K562 (cell line): Measurements from ENCODE around the gene GADD45GIP1. TPM values are rescaled to one million over a fixed set of nuclear protein-coding genes. Genes with fewer than 3 reads are reported as not detected.

Source experiments
- ATF3 ChIP-seq, 2 experiments: fragments of 450-650 bp in 1 of 2; sonication (generic) in 1 of 2; formaldehyde crosslinking in 1 of 2; IDR thresholded peaks in 1 of 2; conservative IDR thresholded peaks in 1 of 2; 2 replicates each; pipeline versions ENCODE4 v1.6.1 to v1.8.1; 2016 to 2023; ENCODE audit warnings: mild to moderate bottlenecking in 2 of 2, moderate library complexity in 2 of 2, inconsistent platforms in 1 of 2, missing genetic modification reagents in 1 of 2
- CBFA2T3 ChIP-seq: fragments of 450-650 bp; IDR thresholded peaks from 2 replicates; pipeline ENCODE4 v1.6.1; 2017
- CREM ChIP-seq: IDR thresholded peaks from 2 replicates; pipeline ENCODE4 v1.6.1; 2014; ENCODE audit warnings: antibody characterized with exemption, low read depth
- ELF2 ChIP-seq: fragments of 250-450 bp; sonication (Bioruptor Pico); IDR thresholded peaks from 2 replicates; pipeline ENCODE4 v1.5.0; 2021; ENCODE audit warnings: mild to moderate bottlenecking
- ETV1 ChIP-seq: fragments of 450-650 bp; conservative IDR thresholded peaks from 2 replicates; pipeline ENCODE4 v1.6.1; 2016; ENCODE audit warnings: missing genetic modification characterization, control low read depth, low read depth, missing compliant biosample characterization
- FOSL1 ChIP-seq: fragments of 200-800 bp; sonication (Bioruptor generic); conservative IDR thresholded peaks from 2 replicates; pipeline ENCODE4 v1.6.1; 2016; ENCODE audit warnings: missing genetic modification characterization, missing compliant biosample characterization
- HCFC1 ChIP-seq: IDR thresholded peaks from 2 replicates; pipeline ENCODE4 v1.6.1; 2012; ENCODE audit warnings: low read depth, low read length, improper control_type of control experiment
- MTA1 ChIP-seq: fragments of 450-650 bp; IDR thresholded peaks from 2 replicates; pipeline ENCODE4 v1.6.1; 2017; ENCODE audit warnings: borderline replicate concordance
- RNF2 ChIP-seq: sonication (generic); IDR thresholded peaks from 2 replicates; pipeline ENCODE4 v1.6.1; 2016
- SMAD2 ChIP-seq: fragments of 150-350 bp; IDR thresholded peaks from 2 replicates; pipeline ENCODE4 v1.6.1; 2014; ENCODE audit warnings: low read depth, mild to moderate bottlenecking, low read length
- SRSF1 ChIP-seq: fragments of 200-400 bp; formaldehyde crosslinking; IDR thresholded peaks from 2 replicates; pipeline ENCODE4 v1.6.1; 2017; ENCODE audit warnings: mild to moderate bottlenecking, low read depth, low read length, moderate library complexity
- STAT6 ChIP-seq: sonication (generic); formaldehyde crosslinking; IDR thresholded peaks from 2 replicates; pipeline ENCODE4 v1.8.1; 2023; ENCODE audit warnings: mild to moderate bottlenecking, missing genetic modification reagents
- VEZF1 ChIP-seq: fragments of 200-800 bp; sonication (Bioruptor generic); IDR thresholded peaks from 2 replicates; pipeline ENCODE4 v1.6.1; 2017; ENCODE audit warnings: missing genetic modification characterization, missing compliant biosample characterization
- ZBTB12 ChIP-seq: fragments of 250-450 bp; sonication (Bioruptor Pico); IDR thresholded peaks from 2 replicates; pipeline ENCODE4 v1.4.0; 2020
- ZNF232 ChIP-seq: sonication (generic); formaldehyde crosslinking; IDR thresholded peaks from 2 replicates; pipeline ENCODE4 v1.8.0; 2022; ENCODE audit warnings: mild to moderate bottlenecking, missing genetic modification reagents
- ZNF449 ChIP-seq: fragments of 250-450 bp; sonication (Bioruptor Pico); IDR thresholded peaks from 2 replicates; pipeline ENCODE4 v1.8.0; 2022; ENCODE audit warnings: moderate library complexity, mild to moderate bottlenecking, inconsistent platforms
- ZNF586 ChIP-seq: fragments of 450-650 bp; formaldehyde crosslinking; conservative IDR thresholded peaks from 2 replicates; pipeline ENCODE4 v1.4.0; 2020; ENCODE audit warnings: mild to moderate bottlenecking, moderate library complexity
- polyA plus RNA-seq, 8 experiments: library from polyadenylated mRNA; depleted of rRNA in 4 of 8; stranded (reverse) in 5 of 8; unstranded in 3 of 8; fragments of >200 nt; fragmentation: Nextera tagmentation in 2 of 8; fragmentation: Illumina TruSeq in 1 of 8; extraction: Ambion mirVana in 2 of 8; extraction: Trizol in 1 of 8; gene quantifications; 2 replicates each; pipeline versions ENCODE4 v1.2.1 to v1.2.3, GENCODE V29; 2011 to 2014; ENCODE audit warnings: inconsistent platforms in 1 of 8, missing spikeins in 1 of 8
- total RNA-seq, 7 experiments: library from RNA; depleted of rRNA in 6 of 7; stranded (reverse); fragments of >200 nt in 6 of 7; fragmentation: Illumina TruSeq in 2 of 7; extraction: Trizol in 2 of 7; gene quantifications; 2 replicates each; pipeline versions ENCODE4 v1.2.1 to v1.2.3, GENCODE V29; 2011 to 2021; ENCODE audit warnings: low replicate concordance in 1 of 7

The GADD45GIP1 gene
- total and polyA plus RNA-seq, 9 of the 15 experiments (the other 6 are each of a cell fraction or from before 2014, with no cell fraction given): 5.1 to 161 (median 29.2) TPM

GRCh38 chr19:12946092-12946721, 10.8 kb downstream of the GADD45GIP1 start (continued):
- peak; percentile 14; the same call in 1 of the 2 replicates for TF ChIP-seq MTA1
- no peak for TF ChIP-seq HCFC1
- TF ChIP-seq ZNF586: no peak
- TF ChIP-seq ZNF449: no peak
- no peak for TF ChIP-seq ATF3 (IDR thresholded peaks at IDR 0.05)
- peak; percentile 75; the same call in 1 of the 2 replicates for TF ChIP-seq ATF3 (CRISPR knock-in tag; conservative IDR thresholded peaks at IDR 0.05)
- TF ChIP-seq STAT6 (CRISPR knock-in tag): no peak
- 0 out of 2 replicates have a peak, but pooled peaks have one; percentile 2 for TF ChIP-seq VEZF1
- TF ChIP-seq ZNF232: no peak
- no peak for TF ChIP-seq SRSF1
- TF ChIP-seq FOSL1: no peak
- TF ChIP-seq ZBTB12 (CRISPR knock-in tag): no peak
- TF ChIP-seq CBFA2T3: no peak
- no peak for TF ChIP-seq RNF2
- no peak for TF ChIP-seq SMAD2
- no peak for TF ChIP-seq ETV1 (tag)
- TF ChIP-seq ELF2: no peak
- no peak for TF ChIP-seq CREM
